ENCODE data around the gene ANTXR1. TPM values are rescaled to one million over a fixed set of nuclear protein-coding genes. Genes with fewer than 3 reads are reported as not detected.

Gene ANTXR1
- total RNA-seq, 1 donor from 2014 or later: 89.9 TPM

- no peak for ATAC-seq
- no peak for DNase-seq (ENCODE audit: low spot score)
- intact Hi-C loops (cut with DNase I): no loop called here
Measured at GRCh38 chr2:69114534-69114933, 101.6 kb downstream of the ANTXR1 start.

DNA sequence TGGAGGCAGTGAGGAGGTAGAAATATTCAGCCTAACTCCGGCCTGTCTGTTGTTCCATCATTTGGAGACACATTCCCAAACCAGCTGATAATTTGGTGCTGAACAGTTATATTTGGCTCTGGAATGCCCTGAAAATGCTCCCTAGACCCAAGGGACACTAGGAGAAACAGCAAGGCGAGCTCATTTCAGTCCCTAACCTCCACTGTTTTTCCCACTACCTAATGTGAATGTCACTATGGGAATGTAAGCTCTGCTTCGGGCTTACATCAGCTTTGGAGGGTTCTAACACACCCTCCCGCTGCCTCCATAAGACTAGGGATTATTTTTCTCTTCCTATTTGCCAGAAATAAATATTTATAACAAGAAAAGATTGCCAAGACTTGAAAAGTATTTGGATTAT, 103.5 kb downstream of the ANTXR1 start:
- intact Hi-C loops (cut with DNase I): no loop called here
- DNase-seq (ENCODE audit: low spot score) (no peak), ATAC-seq (peak; percentile 48)

GRCh38 chr2:69118609-69119008, 105.6 kb downstream of the ANTXR1 start:
- intact Hi-C loops (cut with DNase I): no loop called here
- DNase-seq (ENCODE audit: low spot score): no peak
- ATAC-seq: peak; percentile 61

DNA sequence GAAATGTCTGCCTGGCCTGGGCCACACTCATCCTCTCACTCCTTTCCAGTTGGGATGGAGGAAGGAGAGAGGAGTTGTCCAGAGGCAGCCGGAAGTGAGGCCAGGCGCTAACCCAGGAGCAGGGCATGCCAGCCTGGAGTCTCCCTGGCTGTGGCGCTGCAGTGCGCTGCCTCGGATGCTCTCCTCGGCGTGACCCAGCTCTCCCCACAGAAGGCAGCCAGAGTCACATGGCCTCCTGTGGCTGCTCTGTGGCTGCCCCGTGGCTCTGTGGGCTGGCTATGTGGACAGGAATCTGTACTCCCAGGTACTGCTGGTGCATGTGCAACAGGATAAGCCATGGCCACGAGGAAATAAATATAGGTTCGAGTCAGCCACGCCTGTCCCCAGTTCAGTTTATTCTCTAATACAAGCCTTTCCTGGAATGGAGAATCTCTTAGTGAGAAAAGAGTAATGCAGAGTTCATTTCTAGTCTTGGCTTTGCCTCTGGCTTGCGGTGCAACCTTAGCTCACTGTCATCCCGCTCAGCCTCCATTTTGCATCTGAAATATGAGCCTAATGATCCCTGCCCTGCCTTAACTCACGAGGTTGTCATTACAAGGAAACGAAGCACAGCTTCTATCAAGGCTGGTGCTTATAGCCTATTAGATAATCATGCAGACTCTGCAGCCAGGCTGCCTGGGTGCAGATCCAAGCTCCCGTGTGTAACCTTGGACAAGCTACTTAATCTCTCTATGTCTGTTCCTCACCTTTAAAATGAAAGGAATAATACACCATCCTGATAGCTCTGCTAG, 106.3 kb downstream of the ANTXR1 start:
- no peak for DNase-seq (ENCODE audit: low spot score)
- intact Hi-C loops (cut with DNase I): no loop called here
- ATAC-seq: peak; percentile 60

GRCh38 chr2:69122271-69122670, 109.3 kb downstream of the ANTXR1 start:
- DNase-seq (ENCODE audit: low spot score) (no peak), ATAC-seq (no peak)
- intact Hi-C loops (cut with DNase I): no loop called here

- intact Hi-C loops (cut with DNase I): no loop called here
- ATAC-seq (no peak), DNase-seq (ENCODE audit: low spot score) (no peak)
Measured at GRCh38 chr2:69123182-69123581, 110.2 kb downstream of the ANTXR1 start.

DNA sequence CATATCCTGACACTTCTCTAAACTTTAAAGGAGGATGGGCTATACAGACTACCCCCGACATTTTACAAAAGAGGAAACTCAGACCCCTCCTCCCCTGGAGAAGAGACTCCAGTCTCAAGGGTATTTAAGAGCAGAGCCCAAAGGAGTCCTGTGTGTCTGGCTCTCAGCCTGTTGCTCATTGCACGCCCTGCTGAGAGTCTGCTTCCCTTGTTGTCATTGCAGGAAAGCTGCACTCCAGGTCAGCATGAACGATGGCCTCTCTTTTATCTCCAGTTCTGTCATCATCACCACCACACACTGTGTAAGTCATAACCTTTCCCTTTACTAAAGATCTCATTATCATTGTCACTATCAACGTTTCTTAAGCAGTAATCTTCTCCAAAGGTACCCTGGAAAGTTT, 111.4 kb downstream of the ANTXR1 start:
- no peak for DNase-seq (ENCODE audit: low spot score)
- intact Hi-C loops (cut with DNase I): no loop called here
- ATAC-seq: no peak

GRCh38 chr2:69125816-69126215, 112.8 kb downstream of the ANTXR1 start:
- ATAC-seq: no peak
- no peak for DNase-seq (ENCODE audit: low spot score)
- intact Hi-C loops (cut with DNase I): no loop called here

DNA sequence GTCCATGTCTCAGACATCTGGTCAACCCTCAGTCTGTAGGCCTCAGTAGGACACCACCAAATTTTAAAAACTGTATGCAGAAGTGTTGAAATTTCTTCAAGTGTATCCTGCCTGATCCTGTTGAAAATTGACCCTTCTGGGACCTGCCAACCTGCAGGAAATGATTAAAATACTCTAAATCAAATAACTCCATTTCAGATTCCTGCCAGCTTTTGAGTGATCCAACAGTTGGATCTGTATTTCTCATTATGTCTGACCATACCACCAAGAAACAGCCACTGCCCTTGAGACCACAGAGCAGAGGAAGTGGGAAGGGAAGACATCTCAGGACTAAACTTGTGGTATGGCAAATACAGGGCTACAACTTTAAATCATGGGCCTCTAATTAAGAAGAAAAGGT, 113.4 kb downstream of the ANTXR1 start:
- ATAC-seq (no peak), DNase-seq (ENCODE audit: low spot score) (no peak)
- intact Hi-C loops (cut with DNase I): no loop called here

DNA sequence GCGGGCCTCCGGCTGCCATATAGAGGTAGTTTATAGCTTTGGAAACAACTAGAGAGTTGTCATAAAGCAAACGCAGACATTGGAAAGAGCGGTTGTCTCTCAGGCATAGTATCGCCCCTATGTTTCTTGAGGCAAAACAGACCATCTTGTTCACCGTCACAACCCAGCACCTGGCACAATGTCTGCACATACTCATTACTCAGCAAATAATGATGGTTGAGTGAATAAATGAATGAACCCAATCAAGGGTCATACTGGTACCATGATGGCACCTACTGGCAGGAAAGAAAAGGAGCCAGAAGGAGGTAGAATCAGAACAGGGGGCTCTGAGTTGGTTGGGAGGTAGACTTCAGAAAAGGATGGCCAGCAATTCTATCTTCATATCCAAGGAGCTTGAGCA, 118.5 kb downstream of the ANTXR1 start:
- DNase-seq (ENCODE audit: low spot score) (no peak), ATAC-seq (no peak)
- intact Hi-C loops (cut with DNase I): no loop called here

- ATAC-seq (no peak), DNase-seq (ENCODE audit: low spot score) (no peak)
- intact Hi-C loops (cut with DNase I): no loop called here
Measured at GRCh38 chr2:69131983-69132675, 119.2 kb downstream of the ANTXR1 start.

DNA sequence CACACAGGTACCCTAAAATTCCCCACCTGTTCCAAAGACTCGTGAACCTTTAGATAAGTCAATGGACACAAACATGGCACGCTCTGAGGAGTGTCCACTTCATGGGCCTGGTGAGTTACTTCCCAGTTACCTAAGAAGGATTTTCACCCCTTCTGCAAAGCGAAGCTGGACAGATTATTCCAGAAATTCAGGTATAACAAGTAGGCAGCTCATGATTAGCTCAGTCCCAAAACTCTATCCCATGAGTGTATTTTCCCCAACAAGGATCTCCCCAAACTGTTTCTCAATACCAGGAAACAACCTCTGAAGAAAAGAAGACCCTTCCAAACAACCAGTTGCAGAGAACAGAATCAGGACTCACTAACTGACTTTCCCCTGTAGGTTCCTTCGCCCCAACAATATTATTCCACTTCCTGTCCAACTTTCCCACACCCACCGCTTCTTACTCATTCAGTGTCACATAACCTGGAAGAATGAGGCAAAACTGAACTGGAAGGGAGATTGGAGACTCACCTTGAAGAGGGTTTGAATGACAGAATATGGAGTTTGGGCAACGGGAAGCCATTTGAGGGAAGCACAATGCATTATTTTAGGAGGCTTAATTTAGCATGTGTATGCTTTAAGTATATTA, 120.1 kb downstream of the ANTXR1 start:
- no peak for DNase-seq (ENCODE audit: low spot score)
- intact Hi-C loops (cut with DNase I): no loop called here
- no peak for ATAC-seq

DNA sequence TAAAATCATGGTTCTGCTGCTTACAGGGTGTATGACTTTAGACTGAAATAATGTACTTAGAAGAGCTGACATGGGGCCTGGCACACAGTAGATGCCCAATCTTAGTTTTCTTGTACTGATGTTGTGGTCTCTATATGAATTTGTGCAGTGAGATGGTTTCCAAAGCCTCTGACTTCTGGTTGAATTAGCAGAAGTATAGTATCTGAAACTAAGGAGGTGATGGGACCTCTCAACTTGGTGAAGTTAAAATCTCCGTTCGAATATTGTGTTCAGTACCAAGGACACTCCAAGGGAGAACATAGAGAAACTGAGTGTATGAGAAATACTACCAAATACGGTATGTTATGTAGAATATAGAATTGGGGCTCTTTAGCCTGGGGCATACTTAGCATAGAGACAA, 120.9 kb downstream of the ANTXR1 start:
- no peak for ATAC-seq
- intact Hi-C loops (cut with DNase I): no loop called here
- no peak for DNase-seq (ENCODE audit: low spot score)

- ATAC-seq: peak; percentile 30
- no peak for DNase-seq (ENCODE audit: low spot score)
- intact Hi-C loops (cut with DNase I): no loop called here
Measured at GRCh38 chr2:69134306-69134945, 121.4 kb downstream of the ANTXR1 start.

GRCh38 chr2:69138247-69138772, 125.3 kb downstream of the ANTXR1 start:
- ATAC-seq (no peak), DNase-seq (ENCODE audit: low spot score) (no peak)
- intact Hi-C loops (cut with DNase I): loop anchor here (5.0 kb wide), 1 partner anchor 1154 kb away; the partner anchor contains the start of gene SNRPG

- ATAC-seq (peak; percentile 62), DNase-seq (ENCODE audit: low spot score) (no peak)
- intact Hi-C loops (cut with DNase I): loop anchor here (5.0 kb wide), 1 partner anchor 1153 kb away; the partner anchor contains the start of gene SNRPG
Measured at GRCh38 chr2:69138793-69139459, 125.9 kb downstream of the ANTXR1 start.

DNA sequence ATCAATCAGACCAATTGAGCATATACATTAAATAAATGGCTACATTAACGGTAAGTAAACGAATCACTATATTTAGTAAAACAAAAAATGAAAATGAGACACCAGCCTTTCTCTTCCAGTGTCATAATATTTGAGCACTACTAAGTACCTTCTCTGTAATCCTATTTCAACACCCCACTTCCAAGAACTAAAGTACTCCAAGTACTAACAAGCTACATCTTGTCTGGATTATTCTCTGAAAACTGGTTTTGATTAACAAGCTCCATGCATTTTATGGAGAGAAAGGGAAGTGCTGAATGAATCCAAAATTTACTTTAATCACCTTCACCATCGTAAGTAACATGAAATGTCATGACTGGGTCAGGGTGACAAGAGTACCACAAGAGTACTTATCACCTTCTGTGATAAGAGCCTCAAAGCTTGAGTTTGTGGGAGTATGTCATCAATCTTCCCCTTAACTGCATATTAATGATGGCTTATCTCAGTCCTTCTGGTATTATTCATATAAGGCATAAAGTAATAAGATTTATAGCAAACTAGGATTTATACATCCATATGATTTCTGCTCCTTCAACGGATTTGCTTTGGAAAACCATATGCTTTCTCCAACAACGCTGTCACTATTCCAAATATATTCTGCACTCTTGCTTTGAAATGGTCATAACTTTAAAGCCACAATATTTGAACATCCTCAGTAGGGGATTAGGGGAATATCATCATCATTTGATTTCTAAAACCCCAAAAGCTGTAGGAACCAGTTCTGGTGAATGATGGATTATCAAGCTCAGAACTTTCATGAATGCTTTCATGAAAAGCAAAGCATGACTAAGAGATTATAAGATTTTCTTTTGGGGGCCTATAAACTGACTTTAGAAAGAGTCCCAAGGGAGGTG, 127.0 kb downstream of the ANTXR1 start:
- ATAC-seq: no peak
- DNase-seq (ENCODE audit: low spot score): no peak
- intact Hi-C loops (cut with DNase I): loop anchor here (5.0 kb wide), 1 partner anchor 1152 kb away; the partner anchor contains the start of gene SNRPG

DNA sequence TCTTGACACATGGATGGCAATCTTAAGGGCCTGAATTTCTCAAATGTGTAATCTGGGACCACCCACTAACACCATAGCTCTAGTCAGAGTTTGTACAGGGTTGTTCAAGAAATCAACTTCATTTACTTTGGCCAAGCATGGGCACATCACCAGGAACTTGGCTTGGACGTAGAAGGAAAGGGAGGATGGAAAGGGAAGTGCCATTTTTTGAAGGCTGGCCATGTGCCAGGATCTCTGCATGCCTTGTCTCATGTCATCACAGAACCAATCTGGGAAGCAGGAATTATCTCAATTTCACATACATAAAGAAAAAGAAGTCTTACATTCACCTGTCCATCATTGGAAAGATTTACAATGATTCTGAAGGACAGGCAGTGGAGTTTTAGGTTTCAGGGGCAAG, 128.1 kb downstream of the ANTXR1 start:
- peak; percentile 72 for DNase-seq (ENCODE audit: low spot score)
- no peak for ATAC-seq
- intact Hi-C loops (cut with DNase I): no loop called here

Measured in sciatic nerve (tissue), 2 donors.